ENCODE measurements around the gene JAKMIP2. TPM values are rescaled to one million over a fixed set of nuclear protein-coding genes. Genes with fewer than 3 reads are reported as not detected.

Gene JAKMIP2
- total and polyA plus RNA-seq, 9 donors: 0.10 to 7.0 (median 0.24) TPM

DNA sequence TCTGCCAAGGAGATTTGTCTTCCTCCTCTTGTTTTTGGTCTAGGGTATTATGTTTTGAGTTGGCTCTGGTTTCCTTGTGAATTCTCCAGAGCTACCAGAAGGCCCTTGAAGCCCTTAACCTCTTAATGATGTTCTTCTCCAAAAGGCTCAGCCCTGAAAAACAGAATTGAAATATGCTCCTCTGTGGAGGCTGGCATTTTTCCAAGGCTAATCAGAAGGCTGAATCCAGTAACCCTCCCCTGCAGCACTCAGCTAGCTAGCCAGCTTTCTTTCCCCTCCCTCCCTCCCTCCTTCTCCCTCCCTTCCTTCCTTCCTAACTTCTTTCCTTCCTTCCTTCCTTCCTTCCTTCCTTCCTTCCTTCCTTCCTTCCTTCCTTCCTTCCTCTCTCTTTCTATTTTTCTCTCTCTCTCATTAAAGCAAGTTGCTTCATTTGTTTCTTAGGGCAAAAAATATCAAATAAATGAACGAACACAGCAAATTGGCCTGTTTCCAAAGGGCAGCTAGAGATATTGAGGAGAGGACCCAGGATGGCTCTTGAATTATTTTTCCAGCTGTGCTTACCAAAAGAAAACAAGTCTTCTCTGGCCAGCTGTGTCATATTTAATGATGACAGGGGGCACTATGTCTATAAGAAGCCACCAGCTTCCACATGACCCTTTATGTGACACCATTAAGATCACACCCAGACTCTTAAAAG, 38.7 kb downstream of the JAKMIP2 start:
- H3K27me3 ChIP-seq: no peaks in the 10 kb centered on the region
- no peak overlapping the region for H3K27ac ChIP-seq
- H3K4me1 ChIP-seq (ENCODE audit: insufficient read depth): no peaks in the 10 kb centered on the region
- DNase-seq: peak in 2 of 5 donors; percentile 12 to 21
- no peak overlapping the region for H3K4me3 ChIP-seq
- H3K36me3 ChIP-seq: no peaks in the 10 kb centered on the region
- no peaks in the 10 kb centered on the region for H3K9me3 ChIP-seq
- intact Hi-C loops (cut with DNase I): no loop called here
- WGBS, 3 donors: 0 to 8% (median 0%) methylated on average over 1 of the region's 1 CpG
- TF ChIP-seq POLR2A (IDR thresholded peaks at IDR 0.05): no peak
- no peak for TF ChIP-seq CTCF (IDR thresholded peaks at IDR 0.05)
- TF ChIP-seq EP300 (IDR thresholded peaks at IDR 0.05): no peak

GRCh38 chr5:147743012-147743411, 39.5 kb downstream of the JAKMIP2 start:
- H3K9me3 ChIP-seq: no peaks in the 10 kb centered on the region
- no peak overlapping the region for H3K4me3 ChIP-seq
- TF ChIP-seq CTCF (IDR thresholded peaks at IDR 0.05) (no peak), EP300 (IDR thresholded peaks at IDR 0.05) (no peak), POLR2A (IDR thresholded peaks at IDR 0.05) (no peak)
- no peaks in the 10 kb centered on the region for H3K27me3 ChIP-seq
- no peak for DNase-seq
- WGBS, 3 donors: 50 to 63% (median 52%) methylated on average over 2 of the region's 2 CpGs
- intact Hi-C loops (cut with DNase I): no loop called here
- no peaks in the 10 kb centered on the region for H3K36me3 ChIP-seq
- H3K27ac ChIP-seq: no peak overlapping the region
- H3K4me1 ChIP-seq (ENCODE audit: insufficient read depth): no peaks in the 10 kb centered on the region

DNA sequence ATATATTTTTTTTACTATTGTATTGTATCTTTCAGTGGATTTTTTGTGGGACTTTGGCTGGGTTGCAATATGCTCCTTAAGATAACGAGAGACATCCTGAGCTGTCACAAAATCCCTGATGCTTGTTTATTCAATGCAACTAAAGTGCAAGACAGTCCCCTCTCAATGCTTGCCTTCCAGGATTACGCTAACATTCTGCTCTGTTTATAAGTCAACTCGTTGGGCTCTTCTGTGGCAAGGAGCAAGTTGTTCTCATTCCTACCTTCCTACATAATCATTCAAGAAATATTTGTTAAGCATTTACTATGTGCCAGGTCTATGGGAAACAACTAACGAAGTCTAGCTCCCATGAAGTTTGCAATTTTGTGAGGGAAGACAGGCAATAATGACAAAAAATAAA, 40.4 kb downstream of the JAKMIP2 start:
- Histone ChIP-seq H3K36me3 (no peaks in the 10 kb centered on the region), H3K27me3 (no peaks in the 10 kb centered on the region), H3K4me3 (no peak overlapping the region), H3K27ac (no peak overlapping the region), H3K4me1 (ENCODE audit: insufficient read depth) (no peaks in the 10 kb centered on the region), H3K9me3 (no peaks in the 10 kb centered on the region)
- 84% methylated on average over 4 of the region's 4 CpGs for WGBS, 3 donors
- TF ChIP-seq EP300 (IDR thresholded peaks at IDR 0.05) (no peak), POLR2A (IDR thresholded peaks at IDR 0.05) (no peak), CTCF (IDR thresholded peaks at IDR 0.05) (no peak)
- no peak for DNase-seq
- intact Hi-C loops (cut with DNase I): no loop called here

DNA sequence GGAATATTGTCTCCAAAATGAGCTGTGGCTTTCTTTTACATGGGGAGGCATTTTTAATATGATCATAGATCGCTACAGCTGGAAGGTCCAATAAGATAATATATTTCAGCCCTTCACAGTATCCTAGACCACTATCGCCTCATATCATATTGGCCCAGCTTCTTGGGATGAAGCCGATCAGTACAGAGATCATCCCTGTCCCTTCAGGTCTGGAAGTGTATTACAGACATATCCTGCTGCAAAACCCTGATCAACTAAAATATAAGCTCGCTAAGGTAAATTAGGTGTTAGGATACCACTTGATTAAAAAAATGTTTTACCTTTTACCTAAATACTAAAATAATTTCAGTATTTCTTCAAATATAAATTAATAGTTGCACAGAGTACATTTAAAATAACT, 41.7 kb downstream of the JAKMIP2 start:
- TF ChIP-seq CTCF (IDR thresholded peaks at IDR 0.05) (no peak), EP300 (IDR thresholded peaks at IDR 0.05) (no peak), POLR2A (IDR thresholded peaks at IDR 0.05) (no peak)
- Histone ChIP-seq H3K27me3 (no peaks in the 10 kb centered on the region), H3K36me3 (no peaks in the 10 kb centered on the region), H3K4me3 (no peak overlapping the region), H3K27ac (no peak overlapping the region), H3K9me3 (no peaks in the 10 kb centered on the region), H3K4me1 (ENCODE audit: insufficient read depth) (no peaks in the 10 kb centered on the region)
- intact Hi-C loops (cut with DNase I): no loop called here
- 94 to 99% (median 94%) methylated on average over 4 of the region's 4 CpGs for WGBS, 3 donors
- no peak for DNase-seq

All from ovary (tissue), 9 donors.